Mesendoderm (in vitro differentiated cells): ENCODE data around the gene RCOR3.

Experiments used
- DNase-seq: peaks from one replicate; pipeline ENCODE4 v3.0.0; 2013
- H2AK5ac ChIP-seq: 2 replicates; pipeline ENCODE4 v1.6.1; 2013; ENCODE audit warnings: low read length, inconsistent platforms
- H2BK120ac ChIP-seq: 2 replicates; pipeline ENCODE4 v1.6.1; 2013; ENCODE audit warnings: low read depth, mild to moderate bottlenecking, low read length, moderate library complexity, mixed read lengths
- H2BK15ac ChIP-seq: replicated peaks from 2 replicates; pipeline ENCODE4 v1.6.1; 2013; ENCODE audit warnings: low read depth, mild to moderate bottlenecking, moderate library complexity
- H2BK5ac ChIP-seq: 2 replicates; pipeline ENCODE4 v1.6.1; 2013; ENCODE audit warnings: low read length, inconsistent platforms
- H3K18ac ChIP-seq: 2 replicates; pipeline ENCODE4 v1.6.1; 2013; ENCODE audit warnings: mild to moderate bottlenecking, low read length, mixed read lengths
- H3K23ac ChIP-seq: one replicate; pipeline ENCODE4 v1.6.1; 2013; ENCODE audit warnings: low read length
- H3K27ac ChIP-seq: 2 replicates; pipeline ENCODE4 v1.5.1; 2013; ENCODE audit warnings: low read depth, mild to moderate bottlenecking, inconsistent platforms, low read length, moderate library complexity
- H3K27me3 ChIP-seq: 2 replicates; pipeline ENCODE4 v1.6.1; 2013; ENCODE audit warnings: low read length, control low read depth, mild to moderate bottlenecking, inconsistent platforms; ENCODE audit not compliant: insufficient read depth, poor library complexity
- H3K36me3 ChIP-seq: 2 replicates; pipeline ENCODE4 v1.6.1; 2013; ENCODE audit warnings: low read length, inconsistent platforms; ENCODE audit not compliant: control insufficient read depth, insufficient read depth
- H3K4ac ChIP-seq: one replicate; pipeline ENCODE4 v1.6.1; 2013; ENCODE audit warnings: low read depth, mild to moderate bottlenecking, low read length, moderate library complexity
- H3K4me1 ChIP-seq: 2 replicates; pipeline ENCODE4 v1.6.1; 2013; ENCODE audit warnings: low read depth, low read length, inconsistent platforms; ENCODE audit not compliant: control insufficient read depth
- H3K4me2 ChIP-seq: 2 replicates; pipeline ENCODE4 v1.6.1; 2013; ENCODE audit warnings: low read length
- H3K4me3 ChIP-seq: 2 replicates; pipeline ENCODE4 v1.5.1; 2013; ENCODE audit warnings: mild to moderate bottlenecking, low read length
- H3K56ac ChIP-seq: one replicate; pipeline ENCODE4 v1.6.1; 2013; ENCODE audit warnings: low read length
- H3K79me1 ChIP-seq: 2 replicates; pipeline ENCODE4 v1.6.1; 2013; ENCODE audit warnings: low read length, inconsistent platforms
- H3K79me2 ChIP-seq: 2 replicates; pipeline ENCODE4 v1.6.1; 2013; ENCODE audit warnings: mild to moderate bottlenecking, low read length; ENCODE audit not compliant: control insufficient read depth, insufficient read depth
- H3K9ac ChIP-seq: 2 replicates; pipeline ENCODE4 v1.6.1; 2013; ENCODE audit warnings: low read length, inconsistent platforms
- H4K5ac ChIP-seq: one replicate; pipeline ENCODE4 v1.6.1; 2013; ENCODE audit warnings: low read length
- H4K8ac ChIP-seq: one replicate; pipeline ENCODE4 v1.6.1; 2013; ENCODE audit warnings: low read depth, mild to moderate bottlenecking, control low read depth, low read length, moderate library complexity
- WGBS: extraction: QIAGEN DNeasy Blood & Tissue Kit; methylation state at CpG from one replicate; pipeline ENCODE4 v1.1.7; 2013; ENCODE audit warnings: low lambda C conversion rate, missing lambda C conversion rate; ENCODE audit not compliant: insufficient coverage; ENCODE audit errors: extremely low coverage; 5-methylcytosine and 5-hydroxymethylcytosine counted together

RCOR3 gene

DNA sequence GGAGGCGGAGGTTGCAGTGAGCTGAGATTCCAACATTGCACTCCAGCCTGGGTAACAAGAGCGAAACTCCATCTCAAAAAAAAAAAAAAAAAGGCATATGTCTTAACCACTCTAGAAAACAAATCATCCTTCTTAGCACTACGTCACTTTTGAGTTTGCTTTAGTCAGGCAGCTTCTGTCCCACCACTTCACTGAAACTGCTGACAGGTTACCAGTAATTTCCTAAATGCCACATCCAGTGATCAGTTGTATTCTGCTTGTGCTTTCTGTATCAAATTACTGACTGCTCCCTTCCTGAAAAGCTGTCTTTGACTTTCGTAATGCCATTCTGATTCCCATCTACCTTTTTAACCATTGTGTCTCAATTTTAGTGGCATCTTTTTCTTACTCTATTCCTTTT is 21.7 kb downstream of the RCOR3 start:
- Histone ChIP-seq H3K4me1 (no peaks in the 10 kb centered on the region), H3K4ac (no peak overlapping the region), H2BK5ac (no peak overlapping the region), H3K23ac (no peak overlapping the region), H3K4me3 (no peak overlapping the region), H3K18ac (no peak overlapping the region), H3K4me2 (no peak overlapping the region), H3K79me2 (no peaks in the 10 kb centered on the region), H4K8ac (no peak overlapping the region), H3K56ac (peak overlapping the region; percentile 34), H2AK5ac (no peak overlapping the region), H3K27me3 (no peaks in the 10 kb centered on the region), H2BK120ac (no peak overlapping the region), H2BK15ac (no peak overlapping the region), H3K36me3 (peaks cover 6% of the 10 kb centered on the region), H3K9ac (no peak overlapping the region), H4K5ac (no peak overlapping the region), H3K27ac (no peak overlapping the region), H3K79me1 (no peaks in the 10 kb centered on the region)
- no peak for DNase-seq
- WGBS: no CpG with 5 or more reads among the region's 4 CpGs

- Histone ChIP-seq H2BK15ac (no peak overlapping the region), H4K8ac (no peak overlapping the region), H3K79me1 (no peaks in the 10 kb centered on the region), H3K4me1 (no peaks in the 10 kb centered on the region), H4K5ac (no peak overlapping the region), H3K9ac (no peak overlapping the region), H2AK5ac (no peak overlapping the region), H3K27ac (no peak overlapping the region), H3K4me2 (no peak overlapping the region), H3K4me3 (no peak overlapping the region), H2BK120ac (no peak overlapping the region), H3K79me2 (no peaks in the 10 kb centered on the region), H3K27me3 (no peaks in the 10 kb centered on the region), H3K4ac (no peak overlapping the region), H3K36me3 (peaks cover 6% of the 10 kb centered on the region), H3K56ac (peak overlapping the region; percentile 64), H2BK5ac (no peak overlapping the region), H3K18ac (no peak overlapping the region), H3K23ac (no peak overlapping the region)
- WGBS: no CpG with 5 or more reads among the region's 6 CpGs
- DNase-seq: peak; percentile 57
Measured at GRCh38 chr1:211281320-211282022, 22.3 kb downstream of the RCOR3 start.

GRCh38 chr1:211282023-211282373 is 22.8 kb downstream of the RCOR3 start:
- Histone ChIP-seq H3K4me2 (no peak overlapping the region), H4K8ac (no peak overlapping the region), H2BK5ac (no peak overlapping the region), H3K36me3 (peaks cover 6% of the 10 kb centered on the region), H2BK120ac (no peak overlapping the region), H3K27me3 (no peaks in the 10 kb centered on the region), H3K9ac (no peak overlapping the region), H3K27ac (no peak overlapping the region), H2AK5ac (no peak overlapping the region), H3K18ac (no peak overlapping the region), H3K56ac (no peak overlapping the region), H3K79me1 (no peaks in the 10 kb centered on the region), H3K4me1 (no peaks in the 10 kb centered on the region), H2BK15ac (no peak overlapping the region), H3K4me3 (no peak overlapping the region), H3K79me2 (no peaks in the 10 kb centered on the region), H3K23ac (no peak overlapping the region), H4K5ac (no peak overlapping the region), H3K4ac (no peak overlapping the region)
- no peak for DNase-seq

DNA sequence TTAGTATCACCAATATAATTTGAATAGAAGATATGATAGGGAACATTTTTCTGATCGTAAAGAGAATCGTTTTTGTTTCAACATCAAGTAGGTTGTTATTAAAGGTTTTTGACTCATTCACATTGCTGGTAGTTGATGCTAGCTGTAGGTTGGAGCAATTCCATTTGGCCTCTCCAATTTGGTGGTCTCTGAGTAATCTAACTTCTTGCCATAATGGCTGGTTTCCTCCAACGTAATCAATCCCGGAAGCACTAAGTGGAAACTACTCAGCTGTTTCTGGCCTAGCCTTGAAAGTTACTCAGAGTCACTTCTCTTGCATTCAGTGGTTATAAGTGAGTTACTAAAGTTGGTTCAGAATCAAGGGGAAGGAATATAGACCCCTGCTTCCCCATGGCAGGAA is 26.0 kb downstream of the RCOR3 start:
- Histone ChIP-seq H2BK120ac (no peak overlapping the region), H3K23ac (no peak overlapping the region), H3K9ac (no peak overlapping the region), H3K79me2 (no peaks in the 10 kb centered on the region), H3K56ac (no peak overlapping the region), H4K5ac (no peak overlapping the region), H2BK15ac (no peak overlapping the region), H3K4ac (no peak overlapping the region), H3K27me3 (no peaks in the 10 kb centered on the region), H3K4me1 (no peaks in the 10 kb centered on the region), H3K79me1 (peaks cover 2% of the 10 kb centered on the region), H3K4me3 (no peak overlapping the region), H2AK5ac (no peak overlapping the region), H3K4me2 (no peak overlapping the region), H2BK5ac (no peak overlapping the region), H4K8ac (no peak overlapping the region), H3K27ac (no peak overlapping the region), H3K36me3 (peaks cover 10% of the 10 kb centered on the region), H3K18ac (no peak overlapping the region)
- 100% methylated on average over 2 of the region's 4 CpGs for WGBS
- no peak for DNase-seq

- no peak overlapping the region for H4K5ac ChIP-seq
- no peak overlapping the region for H3K23ac ChIP-seq
- no peaks in the 10 kb centered on the region for H3K4me1 ChIP-seq
- H3K27me3 ChIP-seq: no peaks in the 10 kb centered on the region
- H3K36me3 ChIP-seq: peaks cover 13% of the 10 kb centered on the region
- no peak overlapping the region for H3K4me2 ChIP-seq
- H3K27ac ChIP-seq: no peak overlapping the region
- H3K79me1 ChIP-seq: peaks cover 2% of the 10 kb centered on the region
- no peak overlapping the region for H2BK15ac ChIP-seq
- no peak overlapping the region for H3K4ac ChIP-seq
- no peak overlapping the region for H2BK120ac ChIP-seq
- no peaks in the 10 kb centered on the region for H3K79me2 ChIP-seq
- no peak overlapping the region for H2AK5ac ChIP-seq
- H3K9ac ChIP-seq: no peak overlapping the region
- no peak overlapping the region for H2BK5ac ChIP-seq
- H4K8ac ChIP-seq: no peak overlapping the region
- H3K18ac ChIP-seq: no peak overlapping the region
- no peak overlapping the region for H3K56ac ChIP-seq
- no CpG with 5 or more reads among the region's 3 CpGs for WGBS
- DNase-seq: no peak
- no peak overlapping the region for H3K4me3 ChIP-seq
Measured at GRCh38 chr1:211287218-211287617, 28.1 kb downstream of the RCOR3 start.

- no peak overlapping the region for H3K4me3 ChIP-seq
- no peaks in the 10 kb centered on the region for H3K79me2 ChIP-seq
- no peak overlapping the region for H3K4me2 ChIP-seq
- H3K27ac ChIP-seq: no peak overlapping the region
- H2AK5ac ChIP-seq: no peak overlapping the region
- H4K8ac ChIP-seq: no peak overlapping the region
- H2BK120ac ChIP-seq: no peak overlapping the region
- H3K9ac ChIP-seq: no peak overlapping the region
- no peaks in the 10 kb centered on the region for H3K4me1 ChIP-seq
- H3K79me1 ChIP-seq: no peaks in the 10 kb centered on the region
- no peak overlapping the region for H2BK5ac ChIP-seq
- H3K27me3 ChIP-seq: no peaks in the 10 kb centered on the region
- DNase-seq: no peak
- no peak overlapping the region for H3K4ac ChIP-seq
- H2BK15ac ChIP-seq: no peak overlapping the region
- H3K18ac ChIP-seq: no peak overlapping the region
- no CpG with 5 or more reads among the region's 2 CpGs for WGBS
- no peak overlapping the region for H4K5ac ChIP-seq
- no peak overlapping the region for H3K56ac ChIP-seq
- peaks cover 11% of the 10 kb centered on the region for H3K36me3 ChIP-seq
- no peak overlapping the region for H3K23ac ChIP-seq
Measured at GRCh38 chr1:211292411-211292810, 33.2 kb downstream of the RCOR3 start.
